WERI-Rb-1 (cell line): ENCODE results near the gene RERE.
"Not testable (repeated sequence)": the region's sequence is repeated elsewhere in the genome, so short reads cannot be mapped to it uniquely, and the experiment has no call there.

Experiments
- DNase-seq: peaks from one replicate; pipeline ENCODE4 v3.0.0-alpha.2; 2020
- H3K27ac ChIP-seq: fragments of 250-450 bp; sonication (Bioruptor Pico); 2 replicates; pipeline ENCODE4 v1.5.1; 2020; ENCODE audit warnings: mild to moderate bottlenecking, moderate library complexity
- H3K27me3 ChIP-seq: fragments of 250-450 bp; sonication (Bioruptor Pico); 2 replicates; pipeline ENCODE4 v1.5.1; 2021; ENCODE audit warnings: mild to moderate bottlenecking, low read depth, moderate library complexity; ENCODE audit not compliant: insufficient read depth, severe bottlenecking
- H3K36me3 ChIP-seq: fragments of 250-450 bp; sonication (Bioruptor Pico); 2 replicates; pipeline ENCODE4 v1.5.1; 2020; ENCODE audit warnings: mild to moderate bottlenecking, moderate library complexity
- H3K4me3 ChIP-seq: 2 replicates; pipeline ENCODE4 v1.5.1; 2011; ENCODE audit warnings: low read depth, mild to moderate bottlenecking, control low read depth, low read length
- H3K9me3 ChIP-seq: fragments of 250-450 bp; sonication (Bioruptor Pico); 2 replicates; pipeline ENCODE4 v1.5.1; 2021; ENCODE audit warnings: mild to moderate bottlenecking, moderate library complexity; ENCODE audit not compliant: severe bottlenecking
- CTCF ChIP-seq: IDR thresholded peaks from 2 replicates; pipeline ENCODE4 v1.5.1; 2011; ENCODE audit warnings: low read depth, mild to moderate bottlenecking, control low read depth, inconsistent platforms, low read length

The RERE gene

GRCh38 chr1:8821084-8821483, 3.6 kb upstream of the RERE start:
- peak overlapping the region; percentile 85 for H3K27ac ChIP-seq
- no peak for DNase-seq
- TF ChIP-seq CTCF: no peak
- no peaks in the 10 kb centered on the region for H3K9me3 ChIP-seq
- H3K36me3 ChIP-seq: no peaks in the 10 kb centered on the region
- no peaks in the 10 kb centered on the region for H3K27me3 ChIP-seq
- no peak overlapping the region for H3K4me3 ChIP-seq

- H3K36me3 ChIP-seq, DNase-seq, H3K9me3 ChIP-seq, H3K27me3 ChIP-seq: not testable (repeated sequence)
- Histone ChIP-seq H3K4me3 (peak overlapping the region; percentile 87), H3K27ac (peak overlapping the region; percentile 86)
Measured at GRCh38 chr1:8818789-8819188, 1.3 kb upstream of the RERE start.

- Histone ChIP-seq H3K9me3 (no peaks in the 10 kb centered on the region), H3K4me3 (peak overlapping the region; percentile 87)
Measured at GRCh38 chr1:8818325-8818775, 910 bp upstream of the RERE start.

GRCh38 chr1:8816831-8817411, 519 bp downstream of the RERE start:
- TF ChIP-seq CTCF: no peak

More at GRCh38 chr1:8818325-8818775, 910 bp upstream of the RERE start:
- Histone ChIP-seq H3K27me3 (no peaks in the 10 kb centered on the region), H3K36me3 (no peaks in the 10 kb centered on the region), H3K27ac (peak overlapping the region; percentile 86)
- no peak for DNase-seq
- TF ChIP-seq CTCF: no peak

GRCh38 chr1:8816264-8816663, 1.2 kb downstream of the RERE start:
- peak overlapping the region; percentile 87 for H3K4me3 ChIP-seq
- DNase-seq: no peak
- H3K27me3 ChIP-seq: no peaks in the 10 kb centered on the region
- peak overlapping the region; percentile 86 for H3K27ac ChIP-seq
- no peaks in the 10 kb centered on the region for H3K9me3 ChIP-seq
- TF ChIP-seq CTCF: no peak
- no peaks in the 10 kb centered on the region for H3K36me3 ChIP-seq

More at GRCh38 chr1:8816831-8817411, 519 bp downstream of the RERE start:
- Histone ChIP-seq H3K4me3 (peak overlapping the region; percentile 87), H3K27me3 (no peaks in the 10 kb centered on the region), H3K36me3 (no peaks in the 10 kb centered on the region), H3K9me3 (no peaks in the 10 kb centered on the region), H3K27ac (peak overlapping the region; percentile 86)
- DNase-seq: peak; percentile 9

- Histone ChIP-seq H3K27me3 (no peaks in the 10 kb centered on the region), H3K4me3 (peak overlapping the region; percentile 87), H3K9me3 (no peaks in the 10 kb centered on the region), H3K36me3 (no peaks in the 10 kb centered on the region), H3K27ac (peak overlapping the region; percentile 86)
- DNase-seq: no peak
- no peak for TF ChIP-seq CTCF
Measured at GRCh38 chr1:8815582-8816151, 1.8 kb downstream of the RERE start.
